Measurements from ENCODE around the gene RD3L. TPM values are rescaled to one million over a fixed set of nuclear protein-coding genes. Genes with fewer than 3 reads are reported as not detected.

RD3L gene
- total RNA-seq, 1 donor from 2014 or later = not detected

DNA sequence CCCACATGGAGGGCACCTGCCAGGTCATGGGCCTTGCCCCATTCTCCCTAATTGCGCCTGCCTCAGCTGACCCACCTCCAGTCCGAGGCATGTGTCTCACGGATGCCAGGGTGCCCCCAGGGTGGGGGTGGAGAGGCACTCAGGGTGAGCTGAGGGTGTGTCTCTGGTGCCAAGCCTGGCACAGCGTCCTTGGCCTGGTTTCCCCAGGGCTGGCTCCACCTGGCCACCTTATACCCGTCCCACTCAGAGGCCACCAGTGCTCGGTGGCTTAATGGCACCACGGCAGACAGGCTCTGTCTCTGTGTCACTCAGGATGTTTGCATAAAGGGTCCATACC lies 47.6 kb downstream of the RD3L start:
- peaks cover 17% of the 10 kb centered on the region for H3K4me1 ChIP-seq
- no peak overlapping the region for H3K4me3 ChIP-seq
- intact Hi-C loops (cut with DNase I) = no loop called here
- no peak for DNase-seq
- H3K27ac ChIP-seq = no peak overlapping the region
- H3K36me3 ChIP-seq = no peaks in the 10 kb centered on the region
- H3K9me3 ChIP-seq = no peaks in the 10 kb centered on the region
- TF ChIP-seq, protein P1, sequence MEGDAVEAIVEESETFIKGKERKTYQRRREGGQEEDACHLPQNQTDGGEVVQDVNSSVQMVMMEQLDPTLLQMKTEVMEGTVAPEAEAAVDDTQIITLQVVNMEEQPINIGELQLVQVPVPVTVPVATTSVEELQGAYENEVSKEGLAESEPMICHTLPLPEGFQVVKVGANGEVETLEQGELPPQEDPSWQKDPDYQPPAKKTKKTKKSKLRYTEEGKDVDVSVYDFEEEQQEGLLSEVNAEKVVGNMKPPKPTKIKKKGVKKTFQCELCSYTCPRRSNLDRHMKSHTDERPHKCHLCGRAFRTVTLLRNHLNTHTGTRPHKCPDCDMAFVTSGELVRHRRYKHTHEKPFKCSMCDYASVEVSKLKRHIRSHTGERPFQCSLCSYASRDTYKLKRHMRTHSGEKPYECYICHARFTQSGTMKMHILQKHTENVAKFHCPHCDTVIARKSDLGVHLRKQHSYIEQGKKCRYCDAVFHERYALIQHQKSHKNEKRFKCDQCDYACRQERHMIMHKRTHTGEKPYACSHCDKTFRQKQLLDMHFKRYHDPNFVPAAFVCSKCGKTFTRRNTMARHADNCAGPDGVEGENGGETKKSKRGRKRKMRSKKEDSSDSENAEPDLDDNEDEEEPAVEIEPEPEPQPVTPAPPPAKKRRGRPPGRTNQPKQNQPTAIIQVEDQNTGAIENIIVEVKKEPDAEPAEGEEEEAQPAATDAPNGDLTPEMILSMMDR (IDR thresholded peaks at IDR 0.05) = no peak
- ATAC-seq = peak; percentile 6 to 26
- no peaks in the 10 kb centered on the region for H3K27me3 ChIP-seq (ENCODE audit: low read depth)

DNA sequence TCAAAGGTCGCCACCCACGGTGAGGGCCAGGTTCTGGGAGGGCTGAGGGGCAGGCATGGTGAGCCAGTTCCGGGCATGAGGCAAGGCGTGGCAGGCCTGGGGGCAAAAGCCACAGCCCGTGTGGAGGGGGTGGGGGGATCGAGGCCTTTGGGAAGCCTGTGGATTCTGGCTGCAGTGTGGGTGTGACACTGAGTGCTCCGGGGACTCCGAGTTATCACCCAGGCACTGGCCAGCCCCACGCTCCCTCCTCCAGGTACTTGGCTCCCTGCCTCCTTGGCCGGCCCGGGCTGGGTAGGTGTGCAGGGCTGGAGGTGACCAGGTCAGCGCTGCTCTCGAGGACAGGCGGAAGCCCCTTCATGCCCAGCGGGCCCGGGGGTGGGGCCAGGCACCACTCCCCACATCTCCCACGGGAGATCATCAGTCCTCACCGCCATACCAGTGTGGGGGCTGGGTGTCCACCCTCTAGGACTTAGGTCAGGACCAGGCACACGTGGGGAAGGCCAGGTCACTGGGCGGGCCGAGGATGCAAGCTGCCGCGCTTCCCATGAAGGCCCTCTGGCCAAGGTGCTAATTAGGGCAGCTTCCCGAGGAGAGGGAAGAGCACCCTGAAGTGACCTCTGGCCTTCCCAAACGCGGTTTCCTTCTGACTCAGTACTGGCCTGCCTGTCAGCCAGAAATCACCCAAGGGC lies 48.2 kb downstream of the RD3L start:
- intact Hi-C loops (cut with DNase I) = no loop called here
- H3K36me3 ChIP-seq = no peaks in the 10 kb centered on the region
- no peaks in the 10 kb centered on the region for H3K27me3 ChIP-seq (ENCODE audit: low read depth)
- TF ChIP-seq, protein P1 (IDR thresholded peaks at IDR 0.05) = no peak
- H3K4me3 ChIP-seq = no peak overlapping the region
- no peaks in the 10 kb centered on the region for H3K9me3 ChIP-seq
- no peak overlapping the region for H3K27ac ChIP-seq
- ATAC-seq = peak in 1 of 2 donors; percentile 3
- H3K4me1 ChIP-seq = peaks cover 21% of the 10 kb centered on the region
- no peak for DNase-seq

GRCh38 chr14:103892247-103892646 lies 50.1 kb downstream of the RD3L start:
- Histone ChIP-seq H3K4me3 (no peak overlapping the region), H3K4me1 (peaks cover 22% of the 10 kb centered on the region), H3K9me3 (no peaks in the 10 kb centered on the region), H3K36me3 (no peaks in the 10 kb centered on the region), H3K27ac (no peak overlapping the region), H3K27me3 (ENCODE audit: low read depth) (no peaks in the 10 kb centered on the region)
- DNase-seq (no peak), ATAC-seq (no peak)
- intact Hi-C loops (cut with DNase I) = no loop called here
- TF ChIP-seq, protein P1 (IDR thresholded peaks at IDR 0.05) = no peak

GRCh38 chr14:103891667-103892215 lies 50.6 kb downstream of the RD3L start:
- no peak overlapping the region for H3K27ac ChIP-seq
- no peaks in the 10 kb centered on the region for H3K36me3 ChIP-seq
- H3K27me3 ChIP-seq (ENCODE audit: low read depth) = no peaks in the 10 kb centered on the region
- peaks cover 27% of the 10 kb centered on the region for H3K4me1 ChIP-seq
- ATAC-seq (no peak), DNase-seq (no peak)
- H3K9me3 ChIP-seq = no peaks in the 10 kb centered on the region
- TF ChIP-seq, protein P1 (IDR thresholded peaks at IDR 0.05) = no peak
- no peak overlapping the region for H3K4me3 ChIP-seq
- intact Hi-C loops (cut with DNase I) = no loop called here

DNA sequence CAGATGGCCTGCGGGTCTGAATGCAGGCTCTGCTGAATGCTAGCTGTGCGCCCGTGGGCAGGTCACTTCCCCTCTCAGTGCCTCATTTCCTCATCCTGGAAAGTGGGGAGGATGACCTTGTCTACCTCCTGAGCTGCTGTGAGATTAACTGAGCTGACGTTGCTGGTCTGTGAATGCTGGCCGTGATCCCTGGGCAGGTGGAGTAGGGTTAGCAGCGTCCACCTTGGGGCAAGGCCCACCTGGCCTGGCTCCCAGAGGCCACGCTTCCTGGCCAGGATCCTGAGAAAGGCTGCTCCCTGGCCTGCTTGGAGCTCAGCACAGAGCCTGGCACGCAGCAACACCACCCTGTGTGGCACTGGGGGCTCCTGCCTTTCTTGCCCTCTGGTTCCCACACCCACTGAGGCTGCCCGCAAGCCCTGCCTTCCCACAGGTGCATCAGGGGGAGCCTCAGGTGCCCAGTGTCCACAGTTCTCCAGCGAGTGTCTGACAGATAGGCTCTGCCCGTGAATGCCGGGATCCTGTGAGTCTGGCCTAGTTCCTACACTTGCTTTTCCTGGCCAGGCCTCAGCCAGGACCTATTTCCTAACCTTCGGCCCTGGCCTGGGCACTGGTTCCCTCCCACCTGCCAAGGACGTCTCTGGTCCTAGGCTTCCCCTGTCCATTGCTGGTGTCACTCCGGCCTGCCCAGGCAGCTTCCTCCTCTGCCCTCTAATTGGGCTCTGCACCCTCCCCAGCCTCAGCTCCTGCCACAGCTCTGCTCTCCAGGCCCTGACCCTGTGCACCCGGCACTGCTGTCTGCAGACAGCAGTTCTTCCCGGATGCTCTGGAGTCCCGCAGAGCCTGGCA lies 51.3 kb downstream of the RD3L start:
- intact Hi-C loops (cut with DNase I) = no loop called here
- peak overlapping the region; percentile 9 for H3K27ac ChIP-seq
- no peaks in the 10 kb centered on the region for H3K36me3 ChIP-seq
- no peaks in the 10 kb centered on the region for H3K27me3 ChIP-seq (ENCODE audit: low read depth)
- peak; percentile 5 to 13 for ATAC-seq
- H3K4me1 ChIP-seq = peaks cover 31% of the 10 kb centered on the region
- TF ChIP-seq, protein P1 (IDR thresholded peaks at IDR 0.05) = no peak
- no peak overlapping the region for H3K4me3 ChIP-seq
- no peaks in the 10 kb centered on the region for H3K9me3 ChIP-seq
- no peak for DNase-seq

Other genes starting within 250 kb of the RD3L start
- gene XRCC3, start 227.1 kb downstream of the RD3L start, total RNA-seq = 5.0 TPM
- gene ZFYVE21, start 226.7 kb downstream of the RD3L start, total RNA-seq = 49.4 TPM
- gene PPP1R13B, start 95.0 kb downstream of the RD3L start, total RNA-seq = 60.6 TPM
- gene TDRD9, start 14.1 kb downstream of the RD3L start, total RNA-seq = 8.5 TPM
- 4.6 TPM for gene ASPG, start 143.2 kb upstream of the RD3L start, total RNA-seq
- gene KIF26A, start 196.1 kb upstream of the RD3L start, total RNA-seq = 4.4 TPM

Measured in lower lobe of right lung (tissue), 2 donors.